GM10248 (cell line): ENCODE measurements around the gene TBC1D1.
A peak's percentile ranks its signal among the peaks of the same experiment; 100 is the strongest.

Experiments
- CTCF ChIA-PET: fragments of 300-600 bp; sonication (Branson Sonifier 250); formaldehyde crosslinking; extraction: SDS; loops from one replicate; lab custom pipeline; 2021; ENCODE audit warnings: antibody characterized with exemption; lab: Yijun Ruan, JAX
- POLR2A ChIA-PET: fragments of 350-650 bp; sonication (Branson Sonifier 250); formaldehyde crosslinking; extraction: SDS; loops from one replicate; lab custom pipeline; 2020; ENCODE audit warnings: antibody characterized with exemption; lab: Yijun Ruan, JAX
- DNase-seq: peaks from one replicate; pipeline ENCODE4 v3.0.0; 2012; ENCODE audit errors: extremely low spot score
- TF ChIP-seq, protein P1 (sequence below): IDR thresholded peaks from 2 replicates; pipeline ENCODE4 v1.5.1; 2012; ENCODE audit warnings: mild to moderate bottlenecking, low read depth; ENCODE audit errors: extremely low read depth, missing control alignments, control extremely low read depth

Gene TBC1D1

DNA sequence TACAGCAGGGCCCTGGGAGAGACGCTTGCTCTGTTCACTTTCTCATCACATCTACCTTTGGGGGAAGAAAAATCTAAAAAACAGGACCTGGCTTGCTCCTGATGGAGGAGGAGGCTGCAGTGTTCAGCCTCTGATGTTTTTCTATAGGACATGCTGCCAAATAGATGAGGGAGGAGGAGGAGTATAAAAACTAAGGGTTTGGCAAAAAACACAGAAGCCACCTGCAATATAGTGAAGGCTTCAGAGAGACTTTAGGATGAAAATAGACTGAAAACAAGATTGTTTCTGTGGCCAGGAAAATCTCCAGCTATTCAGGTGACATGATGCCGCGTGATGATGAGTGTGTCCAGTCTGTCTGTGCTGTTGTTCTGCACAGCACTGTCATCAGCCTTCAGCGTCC lies 229.9 kb downstream of the TBC1D1 start:
- no peak for DNase-seq
- POLR2A ChIA-PET = no interaction called here
- TF ChIP-seq, protein P1, sequence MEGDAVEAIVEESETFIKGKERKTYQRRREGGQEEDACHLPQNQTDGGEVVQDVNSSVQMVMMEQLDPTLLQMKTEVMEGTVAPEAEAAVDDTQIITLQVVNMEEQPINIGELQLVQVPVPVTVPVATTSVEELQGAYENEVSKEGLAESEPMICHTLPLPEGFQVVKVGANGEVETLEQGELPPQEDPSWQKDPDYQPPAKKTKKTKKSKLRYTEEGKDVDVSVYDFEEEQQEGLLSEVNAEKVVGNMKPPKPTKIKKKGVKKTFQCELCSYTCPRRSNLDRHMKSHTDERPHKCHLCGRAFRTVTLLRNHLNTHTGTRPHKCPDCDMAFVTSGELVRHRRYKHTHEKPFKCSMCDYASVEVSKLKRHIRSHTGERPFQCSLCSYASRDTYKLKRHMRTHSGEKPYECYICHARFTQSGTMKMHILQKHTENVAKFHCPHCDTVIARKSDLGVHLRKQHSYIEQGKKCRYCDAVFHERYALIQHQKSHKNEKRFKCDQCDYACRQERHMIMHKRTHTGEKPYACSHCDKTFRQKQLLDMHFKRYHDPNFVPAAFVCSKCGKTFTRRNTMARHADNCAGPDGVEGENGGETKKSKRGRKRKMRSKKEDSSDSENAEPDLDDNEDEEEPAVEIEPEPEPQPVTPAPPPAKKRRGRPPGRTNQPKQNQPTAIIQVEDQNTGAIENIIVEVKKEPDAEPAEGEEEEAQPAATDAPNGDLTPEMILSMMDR = no peak
- CTCF ChIA-PET = interaction anchor here (1.1 to 2.0 kb wide), 6 partner anchors 9 to 58 kb away, joined by 3 to 9 read pairs (median 6); no protein-coding TSS in a partner anchor

DNA sequence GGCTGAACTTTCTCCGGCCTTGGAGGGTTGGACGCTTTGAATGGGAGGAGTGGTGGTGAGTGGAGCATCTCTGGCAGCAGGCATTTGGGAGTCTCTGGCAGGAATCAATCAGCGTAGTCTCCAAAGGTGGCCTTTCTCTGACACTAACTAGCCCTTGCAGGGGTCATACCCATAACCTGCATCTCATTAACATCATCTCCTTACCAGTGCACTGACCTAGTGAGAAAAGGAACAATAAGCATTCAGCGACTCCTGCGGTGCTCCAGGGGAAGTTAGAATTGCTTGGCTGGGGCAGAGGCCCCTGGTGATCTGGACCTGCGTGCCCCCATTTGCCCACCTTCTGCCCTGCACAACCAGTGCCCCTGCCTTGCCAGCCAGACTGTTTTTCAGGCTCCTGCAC lies 231.2 kb downstream of the TBC1D1 start:
- TF ChIP-seq, protein P1 = no peak
- no peak for DNase-seq
- POLR2A ChIA-PET = no interaction called here
- CTCF ChIA-PET = no interaction called here

DNA sequence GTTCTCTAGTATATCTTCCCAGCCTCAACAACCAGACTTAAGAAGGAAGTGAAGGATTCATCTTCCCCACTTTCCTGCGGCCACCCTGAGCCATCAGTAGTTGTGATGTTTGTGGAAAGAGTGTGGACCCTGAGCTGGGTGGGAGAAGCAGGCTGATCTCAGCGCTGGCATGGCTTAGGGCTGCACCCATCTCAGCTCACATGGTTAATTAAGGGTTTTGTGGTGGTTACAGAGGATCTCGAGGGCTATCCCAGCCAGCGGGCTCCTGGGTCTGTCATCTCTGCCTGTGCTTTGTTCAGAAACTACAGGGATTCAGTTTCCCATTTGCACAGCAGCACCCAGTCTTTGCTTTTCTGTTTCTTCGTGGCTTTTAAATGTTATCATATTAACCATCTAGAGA lies 232.7 kb downstream of the TBC1D1 start:
- ChIA-PET POLR2A (no interaction called here), CTCF (interaction anchor here (1.2 to 2.7 kb wide), 8 partner anchors 11 to 61 kb away, joined by 3 to 12 read pairs (median 5); no protein-coding TSS in a partner anchor)
- TF ChIP-seq, protein P1 = no peak
- DNase-seq = no peak

DNA sequence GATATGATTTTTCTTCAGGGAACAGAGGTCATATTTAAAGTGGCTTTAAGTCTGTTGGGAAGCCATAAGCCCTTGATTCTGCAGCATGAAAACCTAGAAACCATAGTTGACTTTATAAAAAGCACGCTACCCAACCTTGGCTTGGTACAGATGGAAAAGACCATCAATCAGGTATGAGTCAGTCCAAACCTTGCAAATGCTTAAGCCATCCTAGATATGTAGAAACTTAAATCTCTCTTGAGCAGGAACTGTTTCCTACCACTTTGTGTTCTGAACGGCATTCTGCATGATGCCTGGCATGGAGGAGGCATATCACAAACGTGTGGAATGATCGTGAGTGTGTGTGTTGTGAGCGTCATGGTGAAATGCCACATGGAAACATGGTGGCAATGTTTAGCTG lies 234.1 kb downstream of the TBC1D1 start:
- no peak for DNase-seq
- CTCF ChIA-PET = interaction anchor here (2.7 kb wide), 1 partner anchor 12 kb away, joined by 12 read pairs; no protein-coding TSS in a partner anchor
- TF ChIP-seq, protein P1 = no peak
- POLR2A ChIA-PET = no interaction called here

DNA sequence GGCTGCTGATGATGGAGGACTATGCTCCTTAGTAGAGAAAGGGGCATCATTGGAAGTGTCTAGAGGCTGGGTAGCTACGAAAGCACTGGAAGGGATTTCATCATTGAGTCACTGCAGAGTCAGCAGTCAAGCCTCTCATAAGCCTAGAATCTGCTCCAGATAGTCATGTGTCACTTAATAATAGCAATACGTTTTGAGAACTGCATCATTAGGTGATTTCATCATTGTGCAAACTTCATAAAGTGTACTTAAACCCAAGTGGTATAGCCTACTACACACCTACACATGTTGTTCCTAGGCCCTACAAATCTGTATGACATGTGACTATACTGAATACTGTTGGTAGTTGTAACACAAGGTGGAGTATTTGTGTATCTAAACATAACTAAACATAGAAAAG lies 234.9 kb downstream of the TBC1D1 start:
- TF ChIP-seq, protein P1 = no peak
- no peak for DNase-seq
- ChIA-PET CTCF (interaction anchor here (0.6 to 1.7 kb wide), 3 partner anchors 10 to 634 kb away, joined by 3 to 4 read pairs (median 3); no protein-coding TSS in a partner anchor), POLR2A (no interaction called here)

DNA sequence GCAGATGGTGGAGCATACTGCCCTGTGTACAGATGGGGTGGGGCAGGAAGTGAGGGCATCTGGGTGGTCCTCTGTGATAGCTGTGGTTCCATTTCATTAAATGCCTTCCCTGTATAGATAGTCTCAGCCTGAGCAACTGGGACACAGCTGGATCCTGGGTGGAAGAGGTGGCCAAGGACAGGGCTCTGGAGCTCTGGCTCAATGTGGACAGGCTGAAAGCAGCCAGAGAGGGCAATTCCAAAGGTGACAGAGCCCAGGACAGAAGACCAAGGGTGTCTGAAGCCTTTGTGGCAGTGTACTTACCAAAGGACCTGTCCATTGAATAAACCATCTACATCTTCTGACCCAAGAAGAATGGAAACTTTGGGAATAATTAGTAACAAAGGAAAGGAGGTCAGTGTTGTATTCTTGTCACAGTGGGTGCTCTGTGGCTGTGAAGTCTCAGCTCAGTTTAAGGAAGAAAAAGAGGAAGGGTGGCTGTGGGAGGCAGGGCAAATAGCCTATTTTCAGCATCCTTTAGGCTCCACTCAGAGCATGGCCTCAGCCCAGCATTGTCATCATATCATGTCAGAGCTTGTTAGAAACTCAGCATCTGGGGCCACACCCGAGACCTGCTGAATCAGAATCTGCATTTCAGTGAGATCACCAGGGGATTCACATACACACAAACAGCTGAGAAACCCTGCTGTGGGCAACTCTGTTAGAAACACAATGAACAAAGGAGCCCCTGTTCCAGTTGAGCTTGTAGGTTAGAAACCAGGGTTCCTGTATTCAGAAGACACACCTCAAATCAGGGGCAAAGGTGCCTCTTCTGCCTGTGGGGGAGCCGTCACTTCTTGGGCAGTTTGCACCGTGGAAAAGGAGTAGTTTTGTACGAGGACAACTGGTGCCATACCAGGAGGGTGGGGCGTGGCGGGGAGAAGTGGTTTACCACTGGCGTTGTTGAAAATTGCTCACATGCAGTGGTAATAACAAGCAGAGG lies 237.9 kb downstream of the TBC1D1 start:
- POLR2A ChIA-PET = interaction anchor here (0.7 to 2.2 kb wide), 6 partner anchors 10 to 33 kb away, joined by 3 to 9 read pairs (median 4); no protein-coding TSS in a partner anchor
- TF ChIP-seq, protein P1 = no peak
- CTCF ChIA-PET = interaction anchor here (0.7 to 3.4 kb wide), 15 partner anchors 9 to 654 kb away, joined by 3 to 19 read pairs (median 4); partner anchors contain the start of gene TLR10

More for the DNA sequence above, 237.9 kb downstream of the TBC1D1 start:
- peak; percentile 71 for DNase-seq
